IPS-NIHi11 (cell line): ENCODE measurements around the gene BABAM2.
"Not testable (repeated sequence)": the region's sequence is repeated elsewhere in the genome, so short reads cannot be mapped to it uniquely, and the experiment has no call there.

ENCODE experiments used
- DNase-seq: peaks from one replicate; pipeline ENCODE4 v3.0.0; 2012; ENCODE audit warnings: mixed read lengths, low spot score

The BABAM2 gene

DNA sequence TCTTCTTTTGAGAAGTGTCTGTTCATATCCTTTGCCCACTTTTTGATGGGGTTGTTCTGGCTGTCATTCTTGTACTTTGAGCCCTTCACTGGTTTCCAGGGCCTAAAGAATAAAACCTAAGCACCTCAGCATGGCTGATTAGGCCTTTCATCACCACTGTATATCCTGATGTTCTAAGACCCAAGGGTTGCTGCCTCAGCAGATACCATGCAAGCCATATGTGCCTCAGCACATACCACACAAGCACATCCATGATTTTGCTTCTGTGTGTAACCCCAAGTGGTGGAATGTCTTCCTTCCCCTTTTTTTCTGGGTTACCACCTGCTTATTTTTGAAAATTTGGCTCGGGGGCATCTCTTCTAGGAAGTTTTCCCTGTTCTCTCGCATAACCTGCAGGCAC lies 11.7 kb upstream of the BABAM2 start:
- DNase-seq = no peak

DNA sequence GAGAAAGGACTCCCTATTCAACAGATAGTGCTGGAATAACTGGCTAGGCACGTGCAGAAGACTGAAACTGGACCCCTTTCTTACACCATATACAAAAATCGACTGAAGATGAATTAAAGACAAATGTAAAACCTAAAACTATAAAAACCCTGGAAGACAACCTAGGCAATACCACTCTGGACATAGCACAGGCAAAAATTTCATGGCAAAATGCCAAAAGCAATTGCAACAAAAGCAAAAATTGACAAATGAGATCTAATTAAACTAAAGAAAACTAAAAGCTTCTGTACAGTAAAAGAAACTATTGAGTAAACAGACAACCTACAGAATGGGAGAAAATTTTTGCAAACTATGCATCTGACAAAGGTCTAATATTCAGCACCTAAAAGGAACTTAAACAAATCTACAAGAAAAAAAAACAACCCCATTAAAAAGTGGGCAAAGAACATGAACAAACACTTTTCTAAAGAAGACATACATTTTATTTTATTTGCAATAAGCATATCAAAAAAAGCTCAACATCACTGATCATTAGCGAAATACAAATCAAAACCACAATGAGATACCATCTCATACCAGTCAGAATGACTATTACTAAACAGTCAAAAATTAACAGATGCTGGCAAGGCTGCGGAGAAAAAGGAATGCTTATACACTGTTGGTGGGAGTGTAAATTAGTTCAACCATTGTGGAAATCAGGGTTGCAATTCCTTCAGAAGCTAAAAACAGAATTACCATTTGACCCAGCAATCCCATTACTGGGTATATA lies 8.5 kb upstream of the BABAM2 start:
- not testable (repeated sequence) for DNase-seq

DNA sequence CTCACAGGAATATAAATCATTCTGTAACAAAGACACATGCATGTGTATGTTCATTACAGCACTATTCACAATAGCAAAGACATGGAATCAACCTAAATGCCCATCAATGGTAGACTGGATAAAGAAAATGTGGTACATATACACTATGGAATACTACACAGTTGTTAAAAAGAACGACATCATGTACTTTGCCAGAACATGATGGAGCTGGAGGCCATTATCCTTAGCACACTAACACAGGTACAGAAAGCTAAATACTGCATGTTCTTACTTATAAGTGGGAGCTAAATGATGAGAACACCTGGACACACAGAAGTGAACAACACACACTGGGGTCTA lies 8.0 kb upstream of the BABAM2 start:
- not testable (repeated sequence) for DNase-seq

DNA sequence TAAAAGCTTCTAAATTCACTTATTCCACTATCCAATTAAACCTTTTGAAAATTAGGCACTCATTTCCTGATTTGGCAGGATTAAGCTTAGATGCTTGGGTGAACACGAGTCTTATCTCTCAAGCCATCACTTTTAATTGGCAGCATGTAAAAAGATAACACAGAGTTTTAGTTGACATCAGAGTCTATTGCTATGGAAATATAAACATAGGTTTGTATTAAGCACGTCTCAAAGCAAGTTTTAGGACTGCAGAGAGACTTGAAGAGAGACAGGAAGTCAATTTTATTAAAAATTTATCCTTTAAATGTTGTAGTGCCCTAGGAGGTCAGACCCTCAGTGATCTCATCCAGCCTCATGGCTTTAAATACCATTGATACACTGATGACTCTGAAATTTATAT lies 5.9 kb upstream of the BABAM2 start:
- no peak for DNase-seq

DNA sequence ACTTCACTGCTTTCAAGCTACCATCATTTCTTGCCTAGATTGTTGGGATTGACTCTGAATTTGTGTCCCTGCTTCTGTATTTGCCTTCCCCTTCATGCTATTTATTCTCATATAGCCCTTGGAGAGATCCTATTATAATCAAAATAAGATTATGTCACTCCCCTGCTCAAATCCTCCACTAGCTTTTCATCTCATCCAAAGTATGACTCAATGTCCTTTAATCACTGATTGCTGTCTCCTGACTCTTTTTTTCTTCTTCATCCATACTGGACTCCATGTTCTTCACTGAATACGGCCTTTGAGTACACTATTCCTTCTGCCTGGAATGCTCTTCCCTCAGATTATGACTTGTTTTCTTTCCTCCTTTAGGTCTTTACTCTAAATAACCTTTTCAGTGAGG lies 5.3 kb upstream of the BABAM2 start:
- no peak for DNase-seq

DNA sequence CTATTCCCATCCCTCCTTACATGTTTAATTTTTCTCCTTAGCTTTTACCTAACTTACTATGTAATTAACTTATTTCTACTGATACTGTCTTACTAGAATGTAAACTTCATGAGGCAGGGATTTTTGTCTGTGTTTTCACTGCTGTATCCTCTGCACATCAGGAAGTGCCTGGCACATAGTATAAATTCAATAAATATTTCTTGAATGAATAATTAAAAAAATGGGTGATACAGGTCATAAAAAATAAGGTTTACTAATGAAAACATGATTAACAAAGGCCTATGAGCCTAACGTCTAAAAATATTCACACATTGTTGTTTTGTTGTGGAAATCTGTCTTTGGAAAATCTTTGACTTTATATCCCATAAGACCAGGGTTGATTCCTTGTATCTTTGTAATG lies 4.9 kb upstream of the BABAM2 start:
- DNase-seq = no peak

DNA sequence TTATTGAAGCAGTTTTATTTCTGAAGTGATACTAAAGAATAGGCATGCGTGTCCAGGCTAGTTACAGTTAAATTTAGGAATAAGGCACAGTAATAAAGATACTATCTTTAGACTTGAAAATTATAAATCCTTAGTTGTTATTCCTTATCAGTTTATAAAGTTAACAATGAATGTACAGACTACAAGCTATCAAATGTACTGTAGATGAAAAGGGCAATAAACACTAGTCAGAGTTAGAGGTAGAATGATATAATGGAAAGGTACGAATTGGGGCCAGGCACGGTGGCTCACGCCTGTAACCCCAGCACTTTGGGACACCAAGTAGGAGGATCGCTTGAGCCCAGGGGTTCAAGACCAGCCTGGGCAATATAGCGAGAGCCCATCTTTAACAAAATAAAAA lies 4.2 kb upstream of the BABAM2 start:
- DNase-seq = no peak

DNA sequence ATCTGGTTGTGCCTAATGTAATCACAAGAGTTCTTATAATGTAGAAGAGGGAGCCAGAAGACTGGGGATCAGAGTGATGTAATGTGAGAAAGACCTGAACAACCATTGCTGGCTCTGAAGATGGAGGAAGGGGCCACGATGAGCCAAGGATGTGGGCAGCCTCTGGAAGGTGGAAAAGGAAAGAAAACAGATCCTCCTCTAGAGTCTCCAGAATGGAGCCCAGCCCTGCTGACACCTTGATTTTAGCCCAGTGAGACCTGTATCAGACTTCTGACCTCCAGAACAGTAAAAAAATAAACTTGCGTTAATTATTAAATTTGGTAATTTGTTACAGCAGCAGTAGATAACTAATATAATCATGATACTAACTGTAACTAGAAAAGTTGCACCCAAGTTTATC lies 3.4 kb upstream of the BABAM2 start:
- DNase-seq = no peak

DNA sequence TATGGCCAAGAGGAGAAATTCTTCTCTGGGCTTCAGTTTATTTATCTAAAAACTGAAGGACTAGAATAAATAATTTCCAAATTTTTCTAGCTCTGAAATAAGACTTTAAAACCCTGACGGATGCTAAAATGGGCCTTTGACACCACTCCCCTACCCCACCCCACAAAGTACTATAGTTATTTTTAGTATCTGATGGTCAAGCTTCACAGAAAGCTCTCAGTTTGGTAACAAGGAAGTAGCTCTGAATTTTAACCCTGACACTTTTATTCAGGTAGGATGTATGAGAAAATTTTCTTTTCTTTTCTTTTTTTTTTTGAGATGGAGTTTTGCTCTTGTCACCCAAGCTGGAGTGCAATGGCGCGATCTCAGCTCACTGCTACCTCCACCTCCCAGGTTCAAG lies 2.7 kb upstream of the BABAM2 start:
- no peak for DNase-seq

DNA sequence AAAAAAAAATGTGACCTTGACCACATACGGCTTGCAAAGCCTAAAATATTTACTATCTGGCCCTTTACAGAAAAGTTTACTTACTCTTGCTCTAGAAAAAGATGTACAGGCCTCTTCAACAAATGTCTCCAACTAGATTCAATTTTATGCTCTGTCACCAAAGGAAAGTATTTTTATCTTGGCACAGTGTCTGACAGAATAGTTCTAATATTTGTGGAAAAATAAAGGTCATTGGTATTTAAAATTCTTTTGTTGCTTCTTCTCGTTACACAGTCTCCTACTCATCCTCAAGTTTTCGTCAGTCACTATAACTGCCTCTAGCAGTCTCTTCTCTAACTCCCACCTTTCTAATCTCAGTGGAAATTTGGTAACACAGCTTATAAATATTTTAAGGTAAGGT lies 1.7 kb upstream of the BABAM2 start:
- no peak for DNase-seq

DNA sequence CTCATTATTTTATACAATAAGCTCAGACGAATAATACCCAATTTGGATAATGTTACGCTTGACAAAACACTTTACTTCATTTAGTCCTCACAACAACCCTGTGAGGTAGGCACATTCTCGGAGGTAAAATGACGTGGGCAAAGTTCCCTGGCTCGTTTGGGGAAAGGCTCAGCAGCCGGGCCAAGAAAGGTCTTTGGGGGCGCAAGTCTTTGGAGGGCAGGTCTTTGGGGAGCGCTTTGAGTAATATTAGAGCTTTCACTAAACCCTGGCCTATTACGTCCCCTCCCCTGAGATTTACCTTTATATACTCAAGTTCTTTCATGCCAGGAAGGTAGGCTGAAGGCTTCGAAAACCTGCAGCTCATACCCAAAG lies 769 bp upstream of the BABAM2 start:
- DNase-seq = no peak

DNA sequence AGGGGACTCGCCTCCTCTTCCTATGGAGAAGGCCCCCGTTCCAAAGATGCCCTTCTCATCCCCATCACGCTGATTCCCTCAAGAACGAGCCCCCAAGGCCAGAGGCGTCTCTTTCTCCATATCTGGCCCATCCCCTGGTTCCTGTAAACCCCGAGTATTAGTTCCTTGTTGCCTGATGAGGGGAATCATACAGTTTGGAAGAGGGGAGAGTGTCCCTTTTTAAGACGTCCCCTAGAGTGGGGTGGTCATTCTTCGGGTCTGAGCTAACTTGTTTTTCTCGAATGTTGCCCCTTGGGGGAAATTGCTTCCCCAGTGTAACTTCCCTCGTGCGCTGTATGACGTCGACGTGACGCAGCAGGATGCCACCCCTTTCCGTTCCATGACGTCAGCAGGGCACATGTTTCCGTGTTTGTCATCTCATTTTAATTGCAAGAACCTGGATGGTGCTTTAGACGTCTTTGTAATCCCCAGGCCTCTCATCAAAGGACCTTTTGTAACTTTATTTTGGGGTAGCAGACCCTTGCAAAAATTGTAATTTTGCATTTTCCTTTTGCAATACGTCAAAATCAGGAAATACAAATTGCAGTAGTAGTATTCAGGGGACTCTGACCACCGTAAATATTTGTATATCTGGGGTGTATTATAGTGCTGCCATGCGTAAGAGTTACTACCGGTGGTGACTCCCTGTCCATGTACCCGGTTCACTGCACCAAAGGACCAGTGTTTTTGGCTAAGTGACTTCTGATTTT lies 569 bp downstream of the BABAM2 start:
- DNase-seq = peak; percentile 77

DNA sequence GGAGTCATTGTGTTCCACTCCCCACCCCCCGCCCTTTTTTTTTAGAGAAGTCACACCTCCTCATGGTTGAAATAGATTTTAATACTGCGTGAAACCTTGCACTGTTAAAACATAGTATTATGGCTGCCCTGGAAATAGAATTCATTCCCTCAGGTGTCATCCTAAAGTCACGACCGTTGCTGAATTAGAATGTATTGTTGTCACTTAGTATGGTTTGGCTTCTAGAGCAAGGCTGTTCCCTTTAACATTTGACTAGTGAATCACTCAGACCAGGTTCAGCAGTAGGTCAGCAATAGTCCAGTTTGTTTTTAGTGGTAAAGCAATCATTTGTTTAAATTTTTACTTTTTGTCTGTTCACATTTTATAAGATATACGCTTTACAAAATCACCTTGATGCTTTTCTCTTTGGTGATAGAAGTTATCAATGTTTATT lies 1.2 kb downstream of the BABAM2 start:
- no peak for DNase-seq

DNA sequence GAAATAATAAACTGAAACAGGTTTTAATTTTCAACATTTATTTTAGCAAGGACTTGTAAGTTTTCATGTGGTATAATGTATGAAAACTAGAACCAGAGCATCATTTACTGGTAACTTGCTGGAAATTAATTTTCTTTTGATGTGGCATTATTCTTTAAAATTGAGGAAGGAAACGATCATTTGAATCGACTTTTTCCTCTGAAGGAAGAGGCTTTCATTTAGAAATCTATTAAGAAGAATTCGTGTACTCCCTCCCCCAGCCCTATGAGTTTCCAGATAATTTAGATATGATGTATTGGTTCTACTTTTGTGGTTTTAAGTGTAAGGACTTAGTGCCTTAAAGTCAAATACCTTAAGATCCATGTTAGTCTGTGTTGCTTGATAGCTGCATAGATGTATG lies 2.5 kb downstream of the BABAM2 start:
- DNase-seq = no peak

DNA sequence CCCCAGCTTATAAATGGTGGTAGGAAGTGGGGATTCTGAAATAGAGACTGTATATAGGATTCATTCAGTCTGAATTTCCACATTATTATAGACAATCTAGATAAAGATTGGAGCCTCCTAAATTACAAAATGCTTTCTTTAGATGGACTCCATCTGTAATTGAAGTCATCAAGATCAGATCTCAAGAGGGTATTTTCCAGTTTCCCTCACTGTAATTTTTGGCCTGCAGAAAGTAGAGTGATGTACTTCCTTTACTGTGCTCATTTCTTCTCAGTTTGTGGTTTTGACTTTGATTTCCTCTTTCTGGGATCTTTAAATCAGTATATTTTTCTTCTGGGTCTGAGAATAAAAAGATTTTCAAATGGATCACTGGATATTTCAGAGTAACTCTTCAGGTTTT lies 7.2 kb downstream of the BABAM2 start:
- no peak for DNase-seq

DNA sequence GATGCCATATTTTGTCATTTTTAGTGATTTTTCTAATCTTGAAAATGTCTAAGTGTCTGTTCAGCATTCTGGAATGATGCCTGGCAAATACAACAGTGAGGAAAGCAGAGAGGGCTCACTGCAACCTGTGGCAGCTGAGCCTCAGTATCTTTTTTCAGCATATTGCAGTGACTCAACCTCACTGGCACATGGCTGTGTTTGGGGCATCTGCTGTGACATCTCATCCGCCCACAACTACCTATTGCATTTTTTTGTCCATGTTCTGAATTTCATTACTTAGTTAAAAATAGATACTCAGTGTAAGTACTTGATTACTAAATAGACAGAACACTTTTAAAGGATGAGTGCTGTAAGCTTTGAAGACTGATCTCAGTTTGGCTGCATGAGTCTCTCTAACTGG lies 10.7 kb downstream of the BABAM2 start:
- DNase-seq = no peak

DNA sequence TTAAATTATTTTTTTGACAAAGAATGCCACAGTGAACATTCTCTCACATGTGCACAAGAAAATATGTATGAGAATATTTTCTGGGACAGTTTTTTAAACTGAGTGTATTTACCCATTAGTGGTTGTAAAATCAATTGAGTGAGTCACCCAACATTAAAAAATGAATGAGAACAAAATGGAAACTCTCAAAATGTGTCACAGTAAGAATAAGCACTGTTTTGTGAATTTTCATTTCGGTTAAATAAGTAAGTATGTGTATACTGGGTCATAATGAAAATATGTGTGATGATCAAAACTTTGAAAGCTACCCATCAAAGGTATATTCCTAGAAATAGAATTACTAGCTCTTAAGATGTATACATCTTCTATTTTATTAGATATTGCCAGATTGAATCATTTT lies 11.6 kb downstream of the BABAM2 start:
- no peak for DNase-seq

DNA sequence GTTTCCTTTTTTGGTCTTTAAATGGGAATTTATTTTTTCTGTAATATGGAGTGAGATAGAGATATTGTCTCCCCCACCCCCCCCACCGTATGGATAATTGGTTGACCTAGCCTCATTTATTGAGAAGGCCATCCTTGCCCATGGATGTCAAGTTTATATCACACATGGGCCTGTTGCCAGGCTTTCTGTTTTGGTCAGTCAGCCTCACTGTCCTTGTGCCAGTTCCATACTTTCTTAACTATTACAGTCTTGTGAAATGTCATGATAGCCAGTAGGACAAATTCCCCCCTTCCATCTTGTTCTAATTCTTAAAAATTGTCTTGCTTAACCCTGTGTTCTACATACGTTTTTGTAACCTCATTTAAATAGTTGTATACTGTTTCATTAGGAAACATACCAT lies 12.5 kb downstream of the BABAM2 start:
- no peak for DNase-seq

DNA sequence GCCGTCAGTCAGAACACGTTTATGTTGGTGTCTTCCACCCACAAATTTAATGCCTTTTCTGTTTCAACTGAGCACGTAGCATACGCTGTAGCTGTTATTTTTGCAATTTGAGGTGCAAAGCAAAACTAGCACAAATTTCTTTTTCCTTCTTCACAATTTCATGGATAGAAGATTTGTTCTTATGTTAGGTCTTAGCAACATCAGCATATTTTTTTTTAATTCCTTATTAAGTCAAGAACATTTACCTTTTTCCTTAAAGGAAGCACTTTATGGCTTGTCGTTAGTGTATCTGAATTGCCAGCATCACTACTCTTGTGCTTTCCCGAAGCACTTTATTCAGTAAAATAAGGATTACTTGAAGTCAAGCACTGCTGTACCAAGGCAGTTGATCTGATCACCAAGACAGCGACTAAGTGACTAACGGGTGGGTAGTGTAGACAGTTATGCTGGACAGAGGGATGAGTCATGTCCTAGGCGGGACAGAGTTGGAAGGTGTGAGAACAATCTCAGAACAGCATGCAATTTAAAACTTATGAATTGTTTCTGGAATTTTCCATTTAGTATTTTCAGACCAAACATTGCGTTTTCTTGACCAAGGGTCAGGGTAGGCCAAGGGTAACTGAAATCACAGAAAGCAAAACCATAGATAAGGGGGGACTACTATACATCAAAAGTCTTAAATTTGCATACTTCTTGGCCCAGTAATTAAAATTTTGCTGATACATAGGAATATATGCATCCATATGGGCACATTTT lies 13.3 kb downstream of the BABAM2 start:
- DNase-seq = no peak

DNA sequence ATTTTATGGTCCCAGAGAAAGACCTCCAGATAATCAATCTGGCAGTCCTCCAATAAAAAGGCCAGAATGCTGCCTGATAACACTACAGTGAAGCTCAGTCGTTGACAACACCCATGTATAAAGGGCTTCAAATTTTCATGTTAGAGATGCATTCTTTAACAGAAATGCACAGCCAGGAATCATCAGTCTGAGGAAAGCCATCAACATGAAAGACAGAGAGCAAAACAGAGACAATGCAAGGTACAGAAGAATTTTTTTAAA lies 13.8 kb downstream of the BABAM2 start:
- DNase-seq = no peak

DNA sequence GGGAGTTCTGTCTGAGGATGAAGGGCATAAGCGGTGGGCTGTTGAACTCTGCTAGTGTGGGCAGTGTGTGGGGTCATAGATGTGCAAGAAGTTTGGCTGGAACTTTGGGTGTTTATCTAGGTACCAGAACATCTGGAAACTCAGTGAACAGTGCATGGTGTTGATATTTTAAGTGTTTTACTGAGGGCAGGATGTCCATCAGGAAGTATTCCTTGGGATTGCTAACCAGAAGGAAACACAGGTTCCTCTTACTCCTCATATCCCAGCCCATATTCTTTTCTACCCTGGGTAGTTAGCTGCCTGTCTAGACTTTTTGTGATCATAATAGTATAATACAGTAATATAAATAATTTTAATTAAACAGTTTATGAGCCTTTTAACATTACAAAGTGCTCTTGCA lies 15.5 kb downstream of the BABAM2 start:
- no peak for DNase-seq

DNA sequence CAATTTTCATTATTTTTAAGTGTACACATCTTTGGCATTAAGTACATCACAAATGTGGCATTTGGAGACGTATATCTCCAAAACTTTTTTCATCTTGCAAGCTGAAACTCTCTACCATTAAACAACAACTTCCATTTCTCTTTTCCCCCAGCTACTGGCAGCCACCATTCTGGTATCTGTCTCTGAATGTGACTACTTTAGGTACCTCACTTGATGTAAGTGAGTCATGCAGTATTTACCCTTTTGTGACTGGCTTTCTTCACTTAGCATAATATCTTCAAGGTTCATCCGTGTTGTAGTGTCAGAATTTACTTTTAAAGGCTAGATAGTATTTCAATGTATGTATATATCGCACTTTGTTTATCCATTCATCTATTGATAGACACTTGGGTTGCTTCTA lies 17.0 kb downstream of the BABAM2 start:
- no peak for DNase-seq

DNA sequence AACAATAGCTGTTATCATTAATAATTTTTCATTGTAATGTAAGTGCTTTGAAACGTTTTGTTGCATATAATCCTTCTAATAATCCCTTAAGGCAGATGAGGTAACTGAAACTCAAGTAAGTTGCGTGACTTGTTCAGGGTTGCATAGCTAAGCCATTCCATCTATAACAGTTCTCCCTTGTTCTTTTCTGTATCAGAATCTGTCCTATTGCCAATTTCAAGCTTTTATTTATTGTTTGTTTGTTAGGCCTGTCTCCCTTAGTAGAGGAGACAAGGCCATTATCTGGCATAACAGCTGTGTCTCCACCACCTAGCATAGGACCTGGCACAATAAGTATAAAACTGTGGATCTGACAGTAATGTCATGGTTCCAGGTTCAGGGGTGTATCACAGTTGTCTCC lies 19.4 kb downstream of the BABAM2 start:
- no peak for DNase-seq
